HG03442 (cell line): ENCODE results near the gene SDK1.
"Not testable (repeated sequence)": the region's sequence is repeated elsewhere in the genome, so short reads cannot be mapped to it uniquely, and the experiment has no call there.

Source experiments
- ATAC-seq: cut with Tn5 transposase; IDR thresholded peaks from one replicate; pipeline ENCODE4 v1.9.1; 2021; ENCODE audit warnings: mild to moderate bottlenecking, moderate library complexity; ENCODE audit not compliant: unreplicated experiment

Gene SDK1

GRCh38 chr7:4308205-4308590, 1007.1 kb downstream of the SDK1 start:
- no peak for ATAC-seq

DNA sequence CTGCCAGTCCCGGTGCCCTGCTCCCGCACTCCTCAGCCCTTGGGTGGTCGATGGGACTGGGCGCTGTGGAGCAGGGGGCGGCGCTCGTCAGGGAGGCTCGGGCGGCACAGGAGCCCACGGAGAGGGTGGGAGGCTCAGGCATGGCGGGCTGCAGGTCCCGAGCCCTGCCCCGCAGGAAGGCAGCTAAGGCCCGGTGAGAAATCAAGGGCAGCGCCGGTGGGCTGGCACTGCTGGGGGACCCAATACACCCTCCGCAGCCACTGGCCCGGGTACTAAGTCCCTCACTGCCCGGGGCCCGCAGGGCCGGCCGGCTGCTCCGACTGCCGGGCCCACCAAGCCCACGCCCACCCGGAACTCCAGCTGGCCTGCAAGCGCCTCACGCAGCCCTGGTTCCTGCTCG, 1012.9 kb downstream of the SDK1 start:
- ATAC-seq, result not testable (repeated sequence)

- not testable (repeated sequence) for ATAC-seq
Observed at GRCh38 chr7:4314316-4314715, 1013.3 kb downstream of the SDK1 start.
